GM18909 (cell line): Measurements from ENCODE around the gene LRRC40.

Experiments used
- ATAC-seq: cut with Tn5 transposase; IDR thresholded peaks from one replicate; pipeline ENCODE4 v1.9.1; 2021; ENCODE audit warnings: mild to moderate bottlenecking; ENCODE audit not compliant: unreplicated experiment, poor library complexity

LRRC40 gene

DNA sequence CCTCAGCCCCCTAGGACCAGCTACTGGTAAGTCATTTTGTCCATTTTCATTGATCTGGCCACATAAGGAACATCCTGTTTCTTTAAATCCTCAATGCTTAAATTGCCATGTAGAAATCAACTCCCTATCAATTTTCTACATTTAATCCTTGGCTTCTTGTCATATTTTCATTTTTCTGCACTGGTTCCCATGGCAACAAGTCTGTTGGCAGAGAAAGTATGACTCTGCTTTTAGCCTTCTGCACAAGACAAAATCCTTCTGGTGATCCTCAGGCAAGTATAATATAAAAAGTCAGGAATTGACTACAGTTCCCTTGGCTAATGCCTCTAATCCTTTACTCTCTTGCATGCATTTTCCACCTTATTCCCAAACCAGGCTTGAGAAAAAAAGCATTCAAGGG, 65.0 kb downstream of the LRRC40 start:
- no peak for ATAC-seq

DNA sequence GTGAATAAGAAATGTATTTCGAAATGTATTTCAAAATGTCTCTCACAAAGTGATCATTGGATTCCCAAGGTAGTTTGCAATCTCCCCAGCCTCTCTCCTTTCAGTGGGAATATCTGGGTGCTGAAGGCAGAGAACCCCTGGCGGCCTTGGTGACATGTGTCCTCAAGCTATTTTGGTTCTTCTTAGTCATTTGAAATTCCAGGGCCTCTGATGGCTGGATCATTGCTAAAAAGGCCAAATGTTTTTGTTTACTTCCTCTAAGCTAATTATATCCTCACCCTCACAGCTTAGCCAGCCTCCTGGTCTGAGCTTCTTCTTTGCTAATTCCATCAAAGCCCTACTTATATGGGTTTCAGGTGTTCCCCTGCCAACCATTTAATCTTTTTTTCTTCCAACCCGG, 71.2 kb downstream of the LRRC40 start:
- no peak for ATAC-seq

DNA sequence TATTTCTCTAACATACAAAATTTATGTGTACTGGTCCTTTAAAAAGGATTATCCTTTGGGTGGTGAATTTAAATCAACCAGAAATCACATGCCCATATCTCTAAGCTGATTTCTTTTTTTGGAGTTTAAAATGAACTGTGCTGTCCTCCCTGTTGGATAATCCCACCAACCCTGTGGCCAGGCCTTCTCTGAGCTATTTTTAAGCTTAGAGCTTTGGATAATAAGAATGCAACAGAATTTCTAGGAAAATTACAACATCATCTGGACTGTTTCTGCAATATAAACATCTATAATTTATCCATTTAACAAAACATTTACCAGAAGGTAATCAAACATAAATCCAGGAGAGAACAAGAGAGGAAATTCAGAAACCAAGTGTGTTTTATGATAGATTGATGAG, 88.3 kb downstream of the LRRC40 start:
- no peak for ATAC-seq

DNA sequence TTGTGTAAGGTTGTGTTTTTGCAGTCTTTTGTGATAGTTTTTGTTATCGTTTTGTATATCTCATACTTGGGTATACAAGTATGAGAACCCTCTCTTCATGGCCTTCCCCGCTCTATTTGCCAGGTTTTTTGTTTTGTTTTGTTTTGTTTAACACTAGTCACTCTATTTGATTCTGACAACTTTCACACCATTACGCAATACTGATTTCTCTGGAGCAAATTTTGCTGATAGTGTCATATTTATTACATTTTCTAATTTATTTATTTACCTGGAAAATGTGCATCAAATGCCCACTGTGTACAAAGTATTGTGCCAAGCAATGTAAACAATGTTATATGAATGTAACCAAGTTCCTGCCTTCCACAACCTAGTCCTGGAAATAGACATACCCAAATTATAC, 90.1 kb downstream of the LRRC40 start:
- no peak for ATAC-seq

DNA sequence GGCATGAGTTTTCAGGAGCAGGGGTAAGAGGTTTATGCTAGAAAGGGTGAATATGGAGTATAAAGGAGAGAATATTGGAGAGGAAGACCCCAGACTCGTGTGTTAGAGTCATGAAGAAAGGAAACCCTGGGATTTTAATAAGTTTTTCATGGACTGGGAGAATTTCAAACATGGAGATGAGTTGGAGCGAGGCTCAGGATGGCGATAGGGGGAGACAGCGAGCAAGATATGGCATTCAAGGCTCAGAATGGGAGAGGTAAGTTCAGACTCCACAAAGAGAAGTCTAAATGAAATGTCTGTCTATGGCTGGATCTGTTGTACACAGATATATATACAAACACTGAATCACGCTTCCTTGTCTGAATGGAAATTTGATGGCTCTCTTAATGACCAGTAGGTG, 92.5 kb downstream of the LRRC40 start:
- ATAC-seq = no peak

DNA sequence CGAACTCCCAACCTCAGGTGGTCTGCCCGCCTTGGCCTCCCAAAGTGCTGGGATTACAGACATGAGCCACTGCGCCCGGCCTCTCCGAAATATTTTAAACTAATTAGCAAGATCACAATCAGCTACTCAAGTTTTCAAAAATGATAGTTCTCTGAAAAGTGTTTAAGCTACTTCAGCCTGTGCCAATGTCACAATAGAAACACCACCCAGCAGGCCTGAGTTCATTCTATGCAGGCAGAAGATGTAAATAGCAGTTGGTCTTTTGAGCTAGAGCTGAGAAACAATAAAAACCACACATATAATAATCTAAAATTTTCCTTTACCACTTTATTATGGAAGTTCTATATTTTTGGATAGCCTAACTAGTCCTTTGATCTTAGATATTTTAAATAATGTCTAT, 96.1 kb downstream of the LRRC40 start:
- no peak for ATAC-seq

DNA sequence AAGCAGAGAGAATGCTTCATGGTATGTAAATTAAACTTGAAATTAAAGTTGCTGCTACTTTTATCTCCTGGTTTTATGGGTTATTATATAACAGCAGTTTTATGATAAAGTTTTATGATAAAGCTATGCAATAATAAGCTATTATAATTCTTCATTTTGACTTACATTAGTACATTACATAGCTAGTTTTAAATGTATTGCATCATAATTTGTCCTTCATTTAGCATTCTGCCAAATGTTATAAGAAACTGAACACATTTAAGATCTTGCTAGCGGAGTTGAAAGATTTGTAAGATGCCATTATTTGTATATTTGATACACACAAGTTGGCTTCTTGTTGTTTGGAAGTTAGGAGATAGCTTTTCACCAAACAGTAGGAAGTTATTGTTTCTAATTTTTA, 101.6 kb downstream of the LRRC40 start:
- no peak for ATAC-seq

DNA sequence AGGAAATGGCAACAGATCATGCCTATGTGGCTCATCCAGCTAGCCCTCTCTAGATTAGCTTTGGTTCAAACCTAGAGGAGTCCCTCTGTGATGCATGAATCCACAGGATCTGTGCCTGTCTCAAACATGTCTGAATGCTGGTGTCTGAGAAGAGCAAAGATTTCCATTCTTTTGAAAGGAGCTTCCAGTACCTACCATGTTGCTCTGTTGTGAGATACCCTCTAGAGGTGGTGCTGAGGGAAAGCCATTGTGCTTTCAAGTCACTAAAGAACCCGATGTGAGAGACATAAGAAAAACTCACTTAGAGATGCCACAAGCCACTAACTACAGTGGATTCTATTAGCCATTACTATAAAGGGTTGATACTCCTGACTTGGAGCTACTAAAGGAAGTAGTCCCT, 103.6 kb downstream of the LRRC40 start:
- no peak for ATAC-seq

DNA sequence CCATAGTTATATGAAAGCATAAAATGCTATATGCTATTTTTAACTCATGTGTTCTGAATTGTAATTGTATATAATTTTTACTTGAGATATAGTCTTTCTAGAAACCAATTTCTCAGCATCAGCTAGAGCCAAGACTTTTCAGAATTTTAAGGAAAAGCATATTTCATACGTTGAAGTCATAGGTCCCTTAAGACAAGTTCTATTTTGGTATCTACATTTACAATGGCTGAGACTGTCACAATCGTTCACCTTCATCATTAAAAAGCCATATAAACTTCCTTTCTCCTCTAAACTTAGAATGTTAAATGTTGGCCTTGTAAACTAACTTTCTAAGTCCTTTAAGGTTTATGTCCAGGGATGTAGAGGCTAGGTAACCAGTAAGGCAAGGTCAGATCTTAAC, 104.1 kb downstream of the LRRC40 start:
- ATAC-seq = no peak
